ENCODE results near the gene NPB. TPM values are rescaled to one million over a fixed set of nuclear protein-coding genes. Genes with fewer than 3 reads are reported as not detected.

The NPB gene
- total and polyA plus RNA-seq, 2 donors (not counting 1 experiment from before 2014, with no cell fraction given), result 0.44 TPM; not detected in 1

DNA sequence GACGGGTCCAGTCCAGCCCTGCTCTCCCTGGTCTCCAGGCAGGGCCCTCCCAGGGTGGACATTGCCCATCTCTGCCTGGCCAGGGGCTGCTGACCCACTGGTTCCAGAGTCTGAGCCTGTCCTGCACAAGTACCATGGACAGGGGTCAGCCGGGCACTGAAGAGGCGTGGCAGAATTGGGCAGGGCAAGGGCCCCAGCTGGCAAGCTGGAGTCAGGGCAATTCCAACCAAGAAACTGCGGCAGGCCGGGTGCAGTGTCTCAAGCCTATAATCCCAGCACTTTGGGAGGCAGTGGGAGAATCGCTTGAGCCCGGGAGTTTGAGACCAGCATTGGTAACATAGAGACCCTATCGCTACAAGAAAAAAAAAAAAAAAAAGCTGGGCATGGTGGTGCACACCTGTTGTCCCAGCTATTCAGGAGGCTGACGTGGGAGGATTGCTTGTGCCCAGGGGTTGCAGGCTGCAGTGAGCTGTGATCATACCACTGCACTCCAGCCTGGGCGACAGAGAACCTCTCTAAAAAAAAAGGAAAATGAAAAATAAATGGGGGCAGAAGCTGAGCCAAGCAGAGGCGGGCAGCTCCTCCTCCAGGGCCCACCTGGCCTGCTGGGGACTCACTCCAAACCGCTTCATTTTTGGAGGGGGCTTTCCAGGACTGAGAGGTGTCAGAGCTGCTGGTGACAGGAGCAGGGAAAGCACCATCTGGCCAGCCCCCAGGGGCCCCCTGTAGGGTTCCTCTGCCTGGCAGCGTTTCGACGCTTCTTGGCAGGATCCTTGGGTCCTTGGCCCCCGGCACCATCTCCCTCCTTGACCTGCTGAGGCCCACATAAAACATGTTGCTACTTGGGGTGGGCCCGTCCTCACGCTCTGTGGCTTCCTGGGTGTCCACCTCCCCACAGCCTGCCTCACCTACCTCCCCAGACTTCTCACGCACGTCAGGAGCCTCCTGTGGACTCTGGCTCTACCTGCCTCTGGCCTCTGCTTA is 28.4 kb downstream of the NPB start:
- Histone ChIP-seq H3K36me3 (replicated peaks in 1 of 2; ENCODE audit: control extremely low read depth in 1 of 2, control insufficient read depth in 1 of 2, extremely low read depth in 1 of 2, insufficient read depth in 2 of 2, low read length in 1 of 2) (no peaks in the 10 kb centered on the region), H3K4me1 (ENCODE audit: control insufficient read depth in 2 of 2, insufficient read depth in 2 of 2, low read length in 2 of 2) (peaks cover 18 to 22% of the 10 kb centered on the region in 2 donors), H3K27me3 (replicated peaks in 1 of 4; ENCODE audit: control extremely low read depth in 1 of 4, control insufficient read depth in 3 of 4, insufficient read depth in 4 of 4, low read length in 3 of 4) (peaks cover 0 to 23% (median 9%) of the 10 kb centered on the region in 4 experiments), H3K9me3 (ENCODE audit: control extremely low read depth in 1 of 3, control insufficient read depth in 2 of 3, insufficient read depth in 1 of 3, low read length in 2 of 3) (no peaks in the 10 kb centered on the region), H3K79me2 (ENCODE audit: control insufficient read depth, insufficient read depth, low read length) (peaks cover 18% of the 10 kb centered on the region), H4K20me1 (ENCODE audit: control insufficient read depth, insufficient read depth, low read length, poor library complexity, severe bottlenecking) (peaks cover 10% of the 10 kb centered on the region), H3K27ac (ENCODE audit: low read length in 2 of 2) (no peak overlapping the region), H2AFZ (ENCODE audit: insufficient read depth, low read depth, low read length, poor library complexity, severe bottlenecking) (no peak overlapping the region), H3K4me3 (ENCODE audit: control extremely low read depth in 1 of 5, extremely low read depth in 1 of 5, insufficient read depth in 1 of 5, low read depth in 2 of 5, low read length in 4 of 5) (no peak overlapping the region), H3K9ac (ENCODE audit: low read length) (no peak overlapping the region), H3K4me2 (replicated peaks; ENCODE audit: low read depth, low read length, poor library complexity, severe bottlenecking) (no peak overlapping the region)
- Mint-ChIP-seq H3K27me3 (peaks cover 10% of the 10 kb centered on the region), H3K27ac (no peak overlapping the region), H3K9me3 (ENCODE audit: insufficient read depth) (no peaks in the 10 kb centered on the region), H3K4me3 (no peak overlapping the region), H3K4me1 (peaks cover 11% of the 10 kb centered on the region)
- no peak for DNase-seq
- no peak for TF ChIP-seq CTCF (IDR thresholded peaks at IDR 0.05)
- TF ChIP-seq EZH2 (IDR thresholded peaks at IDR 0.05; ENCODE audit: borderline replicate concordance, insufficient read depth, low read depth, low read length, poor library complexity, severe bottlenecking), result no peak
- no peak for ATAC-seq (ENCODE audit: low read depth)
- intact Hi-C loops (cut with micrococcal nuclease), result no loop called here
- CTCF ChIA-PET, result interaction anchor here (0.5 kb wide), 1 partner anchor 85 kb away, joined by 3 read pairs; no protein-coding TSS in a partner anchor
- POLR2A ChIA-PET, result interaction anchor here (0.6 to 0.7 kb wide), 2 partner anchors 13 to 245 kb away, joined by 3 to 8 read pairs; no protein-coding TSS in a partner anchor
- 65% methylated on average over 18 of the region's 20 CpGs for WGBS (ENCODE audit: insufficient coverage)

DNA sequence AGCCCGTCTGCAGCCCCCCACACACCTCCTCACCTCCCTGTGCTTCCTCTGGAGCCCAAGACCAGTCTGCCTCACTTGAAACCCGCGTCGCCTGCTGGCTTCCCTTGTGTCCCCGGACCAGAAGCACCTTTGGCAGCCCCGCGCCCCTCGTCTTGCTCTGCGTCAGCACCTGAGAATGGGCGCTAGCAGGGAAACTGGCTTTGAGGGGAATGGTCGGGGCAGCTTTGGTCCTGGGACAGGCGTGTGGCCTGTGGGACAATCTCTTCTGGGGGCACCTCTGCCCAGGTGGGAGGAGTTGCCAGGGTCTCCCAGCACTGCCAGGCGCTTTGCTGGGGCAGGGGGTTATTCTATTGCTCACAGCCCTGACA is 29.1 kb downstream of the NPB start:
- no peak overlapping the region for H2AFZ ChIP-seq (ENCODE audit: insufficient read depth, low read depth, low read length, poor library complexity, severe bottlenecking)
- no peak overlapping the region for H3K4me3 ChIP-seq (ENCODE audit: control extremely low read depth in 1 of 5, extremely low read depth in 1 of 5, insufficient read depth in 1 of 5, low read depth in 2 of 5, low read length in 4 of 5)
- peaks cover 3% of the 10 kb centered on the region for H4K20me1 ChIP-seq (ENCODE audit: control insufficient read depth, insufficient read depth, low read length, poor library complexity, severe bottlenecking)
- intact Hi-C loops (cut with micrococcal nuclease), result no loop called here
- H3K9me3 ChIP-seq (ENCODE audit: control extremely low read depth in 1 of 3, control insufficient read depth in 2 of 3, insufficient read depth in 1 of 3, low read length in 2 of 3), result no peaks in the 10 kb centered on the region
- peaks cover 10% of the 10 kb centered on the region for H3K27me3 Mint-ChIP-seq
- peaks cover 10% of the 10 kb centered on the region for H3K4me1 Mint-ChIP-seq
- no peak for TF ChIP-seq CTCF (IDR thresholded peaks at IDR 0.05)
- TF ChIP-seq EZH2 (IDR thresholded peaks at IDR 0.05; ENCODE audit: borderline replicate concordance, insufficient read depth, low read depth, low read length, poor library complexity, severe bottlenecking), result no peak
- WGBS (ENCODE audit: insufficient coverage), result 83% methylated on average over 12 of the region's 13 CpGs
- ChIA-PET CTCF (no interaction called here), POLR2A (no interaction called here)
- H3K27ac ChIP-seq (ENCODE audit: low read length in 2 of 2), result no peak overlapping the region
- no peak for ATAC-seq (ENCODE audit: low read depth)
- no peaks in the 10 kb centered on the region for H3K9me3 Mint-ChIP-seq (ENCODE audit: insufficient read depth)
- no peak overlapping the region for H3K9ac ChIP-seq (ENCODE audit: low read length)
- no peak overlapping the region for H3K4me2 ChIP-seq (replicated peaks; ENCODE audit: low read depth, low read length, poor library complexity, severe bottlenecking)
- no peak overlapping the region for H3K27ac Mint-ChIP-seq
- peaks cover 10% of the 10 kb centered on the region for H3K79me2 ChIP-seq (ENCODE audit: control insufficient read depth, insufficient read depth, low read length)
- peaks cover 0 to 23% (median 9%) of the 10 kb centered on the region in 4 experiments for H3K27me3 ChIP-seq (replicated peaks in 1 of 4; ENCODE audit: control extremely low read depth in 1 of 4, control insufficient read depth in 3 of 4, insufficient read depth in 4 of 4, low read length in 3 of 4)
- H3K36me3 ChIP-seq (replicated peaks in 1 of 2; ENCODE audit: control extremely low read depth in 1 of 2, control insufficient read depth in 1 of 2, extremely low read depth in 1 of 2, insufficient read depth in 2 of 2, low read length in 1 of 2), result no peaks in the 10 kb centered on the region
- H3K4me1 ChIP-seq (ENCODE audit: control insufficient read depth in 2 of 2, insufficient read depth in 2 of 2, low read length in 2 of 2), result peaks cover 14 to 17% of the 10 kb centered on the region in 2 donors
- no peak for DNase-seq
- H3K4me3 Mint-ChIP-seq, result no peak overlapping the region

Data from B cell (primary cell).